SW 1271 (cell line): Measurements from ENCODE around the gene GZMA.

Experiments
- DNase-seq, 2 experiments: peaks; one replicate each; lab custom pipeline; 2025; lab: John Stamatoyannopoulos, UW

The GZMA gene

GRCh38 chr5:55110217-55110616 is 7.8 kb downstream of the GZMA start:
- DNase-seq = no peak

GRCh38 chr5:55113327-55113726 is 10.9 kb downstream of the GZMA start:
- no peak for DNase-seq

- DNase-seq = no peak
These were observed 11.6 kb downstream of the GZMA start for GRCh38 chr5:55114061-55114460.

- DNase-seq = no peak
These were observed 20.9 kb downstream of the GZMA start for GRCh38 chr5:55123365-55123764.

- DNase-seq = no peak
These were observed 31.7 kb downstream of the GZMA start for GRCh38 chr5:55134053-55134722.

- DNase-seq = no peak
These were observed 34.1 kb downstream of the GZMA start for GRCh38 chr5:55136521-55136920.

- no peak for DNase-seq
These were observed 38.6 kb downstream of the GZMA start for GRCh38 chr5:55140908-55141665.

GRCh38 chr5:55141945-55142690 is 39.7 kb downstream of the GZMA start:
- DNase-seq = no peak

- DNase-seq = no peak
These were observed 41.2 kb downstream of the GZMA start for GRCh38 chr5:55143624-55144023.

- no peak for DNase-seq
These were observed 43.6 kb downstream of the GZMA start for GRCh38 chr5:55146080-55146479.

GRCh38 chr5:55146543-55147151 is 44.2 kb downstream of the GZMA start:
- DNase-seq = peak; percentile 69 to 88

- DNase-seq = no peak
These were observed 46.9 kb downstream of the GZMA start for GRCh38 chr5:55149308-55149795.

GRCh38 chr5:55151923-55152842 is 49.7 kb downstream of the GZMA start:
- DNase-seq = no peak

GRCh38 chr5:55154873-55155272 is 52.4 kb downstream of the GZMA start:
- peak; percentile 7 to 34 for DNase-seq
